Nasal cavity respiratory epithelium epithelial cell of viscerocranial mucosa (primary cell): Measurements from ENCODE around the gene TCF7L1. TPM values are rescaled to one million over a fixed set of nuclear protein-coding genes. Genes with fewer than 3 reads are reported as not detected.

Experiments
- total RNA-seq: library from RNA; depleted of rRNA; stranded (reverse); fragments of >200 nt; gene quantifications from 2 replicates; pipeline ENCODE4 v1.2.3, GENCODE V29; 2014

The TCF7L1 gene, protein sequence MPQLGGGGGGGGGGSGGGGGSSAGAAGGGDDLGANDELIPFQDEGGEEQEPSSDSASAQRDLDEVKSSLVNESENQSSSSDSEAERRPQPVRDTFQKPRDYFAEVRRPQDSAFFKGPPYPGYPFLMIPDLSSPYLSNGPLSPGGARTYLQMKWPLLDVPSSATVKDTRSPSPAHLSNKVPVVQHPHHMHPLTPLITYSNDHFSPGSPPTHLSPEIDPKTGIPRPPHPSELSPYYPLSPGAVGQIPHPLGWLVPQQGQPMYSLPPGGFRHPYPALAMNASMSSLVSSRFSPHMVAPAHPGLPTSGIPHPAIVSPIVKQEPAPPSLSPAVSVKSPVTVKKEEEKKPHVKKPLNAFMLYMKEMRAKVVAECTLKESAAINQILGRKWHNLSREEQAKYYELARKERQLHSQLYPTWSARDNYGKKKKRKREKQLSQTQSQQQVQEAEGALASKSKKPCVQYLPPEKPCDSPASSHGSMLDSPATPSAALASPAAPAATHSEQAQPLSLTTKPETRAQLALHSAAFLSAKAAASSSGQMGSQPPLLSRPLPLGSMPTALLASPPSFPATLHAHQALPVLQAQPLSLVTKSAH
- 0.34 and 3.8 TPM in 2 replicates for total RNA-seq

DNA sequence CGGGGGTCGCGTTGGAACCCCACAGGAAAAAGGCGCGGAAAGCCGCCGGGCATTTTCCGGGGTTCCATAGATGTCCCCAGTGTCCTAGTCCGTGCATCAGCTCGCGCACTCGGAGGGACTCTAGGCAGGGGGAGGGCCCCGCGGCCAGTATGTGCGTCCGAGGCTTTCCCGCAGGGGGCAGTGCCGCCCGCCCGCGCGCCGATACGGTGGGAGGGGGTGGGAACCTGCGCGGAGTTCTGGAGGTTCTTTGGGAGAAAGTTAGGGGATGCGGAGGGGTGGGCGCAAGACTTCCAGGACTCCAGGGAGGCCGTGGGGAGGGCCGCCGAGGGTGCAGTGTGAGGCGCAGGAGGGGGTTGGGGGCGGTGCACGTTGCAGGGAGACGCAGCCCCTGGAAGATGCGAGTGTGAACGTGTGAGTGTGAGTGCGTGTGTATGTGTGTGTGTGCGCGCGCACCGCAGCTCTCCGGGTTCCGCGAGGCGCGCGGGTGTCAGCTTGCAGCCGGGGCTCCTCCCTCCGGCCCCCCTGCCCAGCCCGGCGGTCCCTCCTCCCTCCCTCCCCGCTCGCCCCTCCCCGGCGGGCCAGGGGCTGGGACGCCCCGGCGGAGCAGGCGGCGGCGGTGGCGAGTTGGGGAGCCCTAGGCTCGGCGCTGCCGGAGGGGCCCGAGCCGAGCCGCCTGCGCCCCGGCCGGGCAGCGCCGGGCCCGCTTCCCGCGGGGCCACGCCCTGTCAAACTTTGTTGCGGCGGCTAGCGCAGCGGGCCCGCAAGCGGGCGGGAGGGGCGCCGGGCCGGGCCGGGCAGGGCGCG is at the start of gene TCF7L1:
TCF7L1 (plus strand) TSS at position 559 of the 804 bp plus-strand sequence. CDS start 293 bp downstream, outside the sequence.

DNA sequence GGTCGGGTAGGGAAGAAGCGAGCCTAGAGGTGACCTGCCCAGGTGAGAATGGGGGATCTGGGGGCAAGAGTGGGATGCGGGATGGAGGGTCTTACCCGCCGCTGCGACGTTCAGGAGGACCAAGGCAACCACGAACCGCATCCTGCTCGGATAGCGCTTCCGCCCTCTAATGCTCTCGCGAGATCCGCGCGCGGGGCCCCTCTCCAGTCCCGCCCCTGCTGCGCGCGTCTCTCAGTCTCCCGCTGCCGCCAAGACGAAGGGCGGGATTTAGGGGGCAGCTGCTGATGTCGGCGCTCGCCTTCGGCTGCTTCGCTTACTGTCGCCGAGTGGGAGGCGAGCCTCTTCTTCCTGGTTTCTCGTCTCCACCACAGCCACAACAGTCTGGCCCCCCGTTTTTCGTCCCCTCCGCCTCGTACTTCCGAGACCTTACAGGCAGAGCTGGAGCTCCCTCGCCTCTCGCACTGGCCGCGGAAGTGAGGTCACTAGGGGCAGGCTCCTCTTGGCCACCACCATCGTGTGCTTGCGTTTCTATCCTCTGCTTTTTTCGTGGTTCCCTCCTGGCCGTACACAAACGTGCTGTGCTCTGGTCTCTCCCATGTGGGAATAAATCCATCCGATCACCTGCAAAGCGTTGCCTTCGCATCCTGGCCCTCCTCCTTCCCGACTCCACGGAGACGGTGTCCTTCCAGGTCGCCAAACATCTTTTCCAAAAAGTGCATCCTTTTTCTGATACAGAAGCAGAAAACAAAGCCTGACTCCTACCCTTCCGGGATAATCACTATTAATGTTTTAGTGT is 194.8 kb downstream of the TCF7L1 start, which contains the start of gene TGOLN2:
TGOLN2 (minus strand) TSS at position 168 of the 796 bp plus-strand sequence; CDS start at position 141, 27 bp downstream.

GRCh38 chr2:85354286-85355072 is 221.3 kb downstream of the TCF7L1 start, which contains the start of the genes ELMOD3 and RETSAT:
TSS of gene ELMOD3 (plus strand) at chr2:85354769. CDS start at chr2:85357199, 2,430 bp downstream.
TSS of gene RETSAT (minus strand) at chr2:85354528. CDS start at chr2:85354507, 21 bp downstream.

Other genes starting within 250 kb of the TCF7L1 start
- 3,676 and 4,445 TPM in 2 replicates for gene TMSB10, start 227.7 kb upstream of the TCF7L1 start, total RNA-seq
- gene KCMF1, start 162.2 kb upstream of the TCF7L1 start, total RNA-seq: 107 and 145 TPM in 2 replicates
- 31.8 and 72.2 TPM in 2 replicates for gene TGOLN2, start 194.6 kb downstream of the TCF7L1 start, total RNA-seq
- gene RETSAT, start 221.1 kb downstream of the TCF7L1 start, total RNA-seq: 85.4 and 99.7 TPM in 2 replicates
- gene ELMOD3, start 221.4 kb downstream of the TCF7L1 start, total RNA-seq: 18.5 and 25.6 TPM in 2 replicates